Upper lobe of left lung (tissue), 6 donors: Measurements from ENCODE around the gene PTPRN2. TPM values are rescaled to one million over a fixed set of nuclear protein-coding genes. Genes with fewer than 3 reads are reported as not detected.

Experiments
- ATAC-seq, 2 donors: fragments of 200-7000 bp; cut with Tn5 transposase; one replicate each; pipeline ENCODE4 v1.9.1; 2022; ENCODE audit warnings: mild to moderate bottlenecking in 2 of 2, moderate library complexity in 2 of 2; ENCODE audit not compliant: low FRiP score in 2 of 2
- DNase-seq, 2 donors: peaks; one replicate each; pipeline ENCODE4 v3.0.0-alpha.2; 2019 to 2020
- H3K27ac ChIP-seq, 4 donors: fragments of 200-600 bp; sonication (generic); one replicate each; pipeline ENCODE4 v1.5.1; 2016 to 2019
- H3K27me3 ChIP-seq, 4 donors: fragments of 200-600 bp; sonication (generic); one replicate each; pipeline ENCODE4 v1.5.1; 2017 to 2019
- H3K36me3 ChIP-seq, 4 donors: fragments of 200-600 bp; sonication (generic); one replicate each; pipeline ENCODE4 v1.5.1; 2016 to 2019
- H3K4me1 ChIP-seq, 4 donors: fragments of 200-600 bp; sonication (generic); one replicate each; pipeline ENCODE4 v1.5.1; 2018 to 2019
- H3K4me3 ChIP-seq, 4 donors: fragments of 200-600 bp; sonication (generic); one replicate each; pipeline ENCODE4 v1.5.1; 2017 to 2019; ENCODE audit warnings: mild to moderate bottlenecking in 2 of 4, moderate library complexity in 1 of 4
- H3K9me3 ChIP-seq, 4 donors: fragments of 200-600 bp; sonication (generic); one replicate each; pipeline ENCODE4 v1.5.1; 2018 to 2019
- EP300 ChIP-seq, 4 donors: sonication (generic); formaldehyde crosslinking; IDR thresholded peaks; one replicate each; pipeline ENCODE4 v1.5.1; 2017; ENCODE audit warnings: antibody characterized with exemption in 4 of 4, control low read depth in 2 of 4
- POLR2A ChIP-seq, 4 donors: fragments of 450-650 bp; IDR thresholded peaks; one replicate each; pipeline ENCODE4 v1.5.1; 2016 to 2017; ENCODE audit warnings: antibody characterized with exemption in 4 of 4, mild to moderate bottlenecking in 2 of 4
- POLR2AphosphoS5 ChIP-seq, 2 donors: sonication (generic); formaldehyde crosslinking; IDR thresholded peaks; one replicate each; pipeline ENCODE4 v1.5.1; 2017; ENCODE audit warnings: antibody characterized with exemption in 2 of 2
- WGBS, 2 donors: methylation state at CpG; one replicate each; pipeline ENCODE4 v1.1.5; 2017 to 2018; 5-methylcytosine and 5-hydroxymethylcytosine counted together
- total RNA-seq, 6 donors: library from RNA; depleted of rRNA in 4 of 6; stranded (reverse); fragments of >200 nt in 4 of 6; gene quantifications; one replicate each; pipeline versions ENCODE4 v1.1.0 to v1.2.1, GENCODE V29; 2016 to 2021
- TF ChIP-seq, protein P1 (sequence below), 6 experiments: fragments of 450-650 bp in 4 of 6; fragments of 200-600 bp in 2 of 6; sonication (generic) in 2 of 6; IDR thresholded peaks; one replicate each; pipeline ENCODE4 v1.5.1; 2016 to 2019; ENCODE audit warnings: antibody characterized with exemption in 6 of 6
- donor health status: DM: no; HTN: no; CAD: no; lungs with moderate emphysema.
- donor health status: DM: no; HTN: yes; CAD: no; lungs with severe emphysema.

PTPRN2 gene
- total RNA-seq, 6 donors from 2014 or later, result 3.3 to 7.9 (median 5.2) TPM

DNA sequence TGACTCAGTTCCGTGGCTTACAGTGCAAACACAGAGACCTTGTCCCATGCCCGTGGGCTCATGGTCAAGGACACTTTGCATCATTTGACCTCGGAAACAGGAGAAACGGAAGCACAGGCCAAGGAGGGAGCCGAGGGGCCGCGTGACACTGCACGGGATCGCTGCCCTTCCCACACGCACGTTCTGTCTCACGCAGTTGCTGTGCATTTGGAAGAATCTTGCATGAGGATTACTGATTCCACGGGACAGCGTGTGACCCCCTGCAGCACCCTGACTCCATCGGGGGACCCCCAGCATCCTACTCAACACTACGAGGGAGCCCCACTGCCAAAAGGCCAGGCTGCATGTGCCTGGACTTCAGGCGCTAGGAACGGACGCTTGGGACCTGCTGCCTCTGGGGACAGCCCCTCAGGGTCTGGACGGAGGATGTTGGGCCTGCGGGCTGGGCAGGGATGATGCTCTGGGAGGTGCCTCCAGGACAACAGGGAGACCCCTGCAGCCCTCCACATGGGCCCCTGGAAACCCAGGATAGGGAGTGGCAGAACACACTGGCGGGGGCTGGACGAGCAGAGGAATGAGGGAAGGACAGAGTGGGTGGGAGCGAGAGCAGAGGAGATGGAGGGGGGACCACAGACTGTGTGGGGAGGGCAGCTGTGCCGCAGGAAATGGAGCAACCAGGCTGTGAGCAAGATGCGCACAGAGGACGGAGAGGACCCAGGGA is 1028.6 kb downstream of the PTPRN2 start:
- H3K36me3 ChIP-seq, result no peaks in the 10 kb centered on the region
- no peak overlapping the region for H3K27ac ChIP-seq
- ATAC-seq, result no peak
- WGBS, 2 donors, result 88 to 91% methylated on average over 22 to 27 of the region's 27 CpGs
- H3K27me3 ChIP-seq, result no peaks in the 10 kb centered on the region
- no peaks in the 10 kb centered on the region for H3K9me3 ChIP-seq
- no peak for DNase-seq
- peaks cover 0 to 3% (median 1%) of the 10 kb centered on the region in 4 donors for H3K4me1 ChIP-seq
- TF ChIP-seq POLR2AphosphoS5 (IDR thresholded peaks at IDR 0.05) (no peak), POLR2A (IDR thresholded peaks at IDR 0.05) (no peak), EP300 (IDR thresholded peaks at IDR 0.05) (no peak)
- TF ChIP-seq, protein P1, sequence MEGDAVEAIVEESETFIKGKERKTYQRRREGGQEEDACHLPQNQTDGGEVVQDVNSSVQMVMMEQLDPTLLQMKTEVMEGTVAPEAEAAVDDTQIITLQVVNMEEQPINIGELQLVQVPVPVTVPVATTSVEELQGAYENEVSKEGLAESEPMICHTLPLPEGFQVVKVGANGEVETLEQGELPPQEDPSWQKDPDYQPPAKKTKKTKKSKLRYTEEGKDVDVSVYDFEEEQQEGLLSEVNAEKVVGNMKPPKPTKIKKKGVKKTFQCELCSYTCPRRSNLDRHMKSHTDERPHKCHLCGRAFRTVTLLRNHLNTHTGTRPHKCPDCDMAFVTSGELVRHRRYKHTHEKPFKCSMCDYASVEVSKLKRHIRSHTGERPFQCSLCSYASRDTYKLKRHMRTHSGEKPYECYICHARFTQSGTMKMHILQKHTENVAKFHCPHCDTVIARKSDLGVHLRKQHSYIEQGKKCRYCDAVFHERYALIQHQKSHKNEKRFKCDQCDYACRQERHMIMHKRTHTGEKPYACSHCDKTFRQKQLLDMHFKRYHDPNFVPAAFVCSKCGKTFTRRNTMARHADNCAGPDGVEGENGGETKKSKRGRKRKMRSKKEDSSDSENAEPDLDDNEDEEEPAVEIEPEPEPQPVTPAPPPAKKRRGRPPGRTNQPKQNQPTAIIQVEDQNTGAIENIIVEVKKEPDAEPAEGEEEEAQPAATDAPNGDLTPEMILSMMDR (IDR thresholded peaks at IDR 0.05), result no peak
- H3K4me3 ChIP-seq, result no peak overlapping the region

DNA sequence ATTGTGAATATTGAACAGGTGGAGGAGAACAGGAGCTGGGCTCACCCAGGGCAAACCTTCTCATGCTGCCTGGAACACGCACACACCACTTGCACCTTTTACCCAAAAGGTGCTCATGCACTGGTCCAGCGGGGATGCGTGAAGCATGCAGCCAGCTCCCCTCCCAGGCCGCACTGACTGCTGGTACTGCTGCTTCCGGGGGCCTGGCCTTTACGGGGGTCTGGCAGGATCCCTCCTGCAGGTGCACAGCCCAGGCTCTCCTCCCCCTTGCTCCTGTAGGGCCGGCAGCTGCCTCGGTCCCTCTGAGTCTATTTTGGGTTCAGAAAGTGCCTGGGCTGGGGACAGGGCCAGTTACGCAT is 1029.1 kb downstream of the PTPRN2 start:
- TF ChIP-seq, protein P1 (IDR thresholded peaks at IDR 0.05), result no peak
- TF ChIP-seq EP300 (IDR thresholded peaks at IDR 0.05), result no peak
- TF ChIP-seq POLR2A (IDR thresholded peaks at IDR 0.05), result no peak
- TF ChIP-seq POLR2AphosphoS5 (IDR thresholded peaks at IDR 0.05), result no peak
- ATAC-seq, result no peak
- no peak for DNase-seq
- Histone ChIP-seq H3K9me3 (no peaks in the 10 kb centered on the region), H3K36me3 (no peaks in the 10 kb centered on the region), H3K4me3 (no peak overlapping the region), H3K27ac (no peak overlapping the region), H3K4me1 (peaks cover 0 to 3% (median 1%) of the 10 kb centered on the region in 4 donors), H3K27me3 (no peaks in the 10 kb centered on the region)
- 77 to 87% methylated on average over 9 of the region's 9 CpGs for WGBS, 2 donors

DNA sequence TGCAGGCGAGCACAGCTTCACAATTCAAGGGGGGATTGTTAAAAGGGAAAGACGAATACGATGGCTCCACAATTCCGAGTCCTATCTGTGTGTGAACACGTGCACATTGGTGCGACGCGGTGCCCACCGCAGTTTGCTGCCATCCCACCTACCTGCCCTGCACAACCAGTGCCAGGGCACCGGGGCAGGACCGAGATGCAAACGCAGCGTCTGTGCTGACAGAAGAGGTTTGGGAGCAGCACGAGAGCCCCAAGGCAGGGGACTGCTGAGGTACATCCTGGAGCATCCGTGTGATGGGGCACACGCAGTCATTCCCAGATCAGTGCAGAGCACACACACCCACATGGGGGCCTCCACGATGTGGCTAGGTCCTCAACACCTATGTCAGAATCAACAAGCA is 1029.6 kb downstream of the PTPRN2 start:
- DNase-seq (no peak), ATAC-seq (no peak)
- Histone ChIP-seq H3K4me1 (peaks cover 0 to 3% (median 1%) of the 10 kb centered on the region in 4 donors), H3K36me3 (no peaks in the 10 kb centered on the region), H3K27me3 (no peaks in the 10 kb centered on the region), H3K9me3 (no peaks in the 10 kb centered on the region), H3K4me3 (no peak overlapping the region), H3K27ac (no peak overlapping the region)
- TF ChIP-seq POLR2AphosphoS5 (IDR thresholded peaks at IDR 0.05), result no peak
- TF ChIP-seq EP300 (IDR thresholded peaks at IDR 0.05), result no peak
- no peak for TF ChIP-seq POLR2A (IDR thresholded peaks at IDR 0.05)
- TF ChIP-seq, protein P1 (IDR thresholded peaks at IDR 0.05), result no peak
- WGBS, 2 donors, result 91 to 92% methylated on average over 16 to 17 of the region's 17 CpGs

DNA sequence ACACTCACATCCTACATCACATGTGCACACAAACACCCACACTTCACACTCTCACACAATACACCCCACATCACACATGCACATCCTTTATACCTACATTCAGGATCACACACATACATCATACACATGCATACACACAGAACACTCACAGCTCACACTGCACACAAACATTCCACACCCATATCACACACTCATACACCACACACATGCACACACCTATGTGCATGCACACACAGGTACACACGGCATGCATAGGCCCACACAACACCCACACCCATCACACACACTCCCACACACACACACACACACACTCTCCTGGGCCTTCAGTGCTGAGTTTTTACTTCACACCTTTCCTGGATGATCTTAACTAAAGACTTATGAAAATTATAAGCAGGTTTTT is 1030.4 kb downstream of the PTPRN2 start:
- 83 to 96% methylated on average over 1 of the region's 1 CpG for WGBS, 2 donors
- H3K27me3 ChIP-seq, result no peaks in the 10 kb centered on the region
- H3K27ac ChIP-seq, result no peak overlapping the region
- TF ChIP-seq EP300 (IDR thresholded peaks at IDR 0.05) (no peak), POLR2A (IDR thresholded peaks at IDR 0.05) (no peak), POLR2AphosphoS5 (IDR thresholded peaks at IDR 0.05) (no peak)
- TF ChIP-seq, protein P1 (IDR thresholded peaks at IDR 0.05), result no peak
- no peaks in the 10 kb centered on the region for H3K36me3 ChIP-seq
- DNase-seq (no peak), ATAC-seq (no peak)
- H3K9me3 ChIP-seq, result no peaks in the 10 kb centered on the region
- peaks cover 0 to 3% (median 1%) of the 10 kb centered on the region in 4 donors for H3K4me1 ChIP-seq
- no peak overlapping the region for H3K4me3 ChIP-seq

DNA sequence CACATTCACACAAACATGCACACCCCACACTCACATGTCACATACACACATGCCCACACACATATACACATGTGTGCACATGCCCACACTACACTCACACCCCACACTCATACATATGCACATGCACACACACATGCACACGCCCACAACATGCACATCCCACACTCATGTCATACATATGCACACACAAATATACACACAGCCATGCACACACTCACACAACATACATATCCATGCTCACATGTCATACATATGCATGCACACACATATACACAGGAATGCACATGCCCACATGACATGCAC is 1031.0 kb downstream of the PTPRN2 start:
- H3K9me3 ChIP-seq, result no peaks in the 10 kb centered on the region
- TF ChIP-seq POLR2A (IDR thresholded peaks at IDR 0.05), result no peak
- TF ChIP-seq, protein P1 (IDR thresholded peaks at IDR 0.05), result no peak
- no peak for TF ChIP-seq POLR2AphosphoS5 (IDR thresholded peaks at IDR 0.05)
- no peak for TF ChIP-seq EP300 (IDR thresholded peaks at IDR 0.05)
- DNase-seq (no peak), ATAC-seq (no peak)
- no peak overlapping the region for H3K4me3 ChIP-seq
- 92 to 94% methylated on average over 1 of the region's 1 CpG for WGBS, 2 donors
- H3K27ac ChIP-seq, result no peak overlapping the region
- peaks cover 0 to 3% (median 1%) of the 10 kb centered on the region in 4 donors for H3K4me1 ChIP-seq
- no peaks in the 10 kb centered on the region for H3K27me3 ChIP-seq
- no peaks in the 10 kb centered on the region for H3K36me3 ChIP-seq
